IPS-18a (cell line): ENCODE data around the gene ACLY.
"Not testable (repeated sequence)": the region's sequence is repeated elsewhere in the genome, so short reads cannot be mapped to it uniquely, and the experiment has no call there.

Source experiments
- H3K27ac ChIP-seq: one replicate; pipeline ENCODE4 v1.5.1; 2013; ENCODE audit warnings: low read length
- H3K27me3 ChIP-seq: one replicate; pipeline ENCODE4 v1.6.1; 2013; ENCODE audit warnings: mild to moderate bottlenecking, low read length; ENCODE audit not compliant: control insufficient read depth, insufficient read depth
- H3K36me3 ChIP-seq: one replicate; pipeline ENCODE4 v1.6.1; 2013; ENCODE audit warnings: low read depth, low read length; ENCODE audit not compliant: control insufficient read depth
- H3K4me1 ChIP-seq: one replicate; pipeline ENCODE4 v1.6.1; 2013; ENCODE audit warnings: low read depth, low read length; ENCODE audit not compliant: control insufficient read depth
- H3K4me3 ChIP-seq: one replicate; pipeline ENCODE4 v1.5.1; 2013; ENCODE audit warnings: low read length
- H3K9ac ChIP-seq: one replicate; pipeline ENCODE4 v1.6.1; 2013; ENCODE audit warnings: mild to moderate bottlenecking, low read length, moderate library complexity
- H3K9me3 ChIP-seq: one replicate; pipeline ENCODE4 v1.6.1; 2013; ENCODE audit warnings: low read depth, low read length; ENCODE audit not compliant: control insufficient read depth

Gene ACLY

DNA sequence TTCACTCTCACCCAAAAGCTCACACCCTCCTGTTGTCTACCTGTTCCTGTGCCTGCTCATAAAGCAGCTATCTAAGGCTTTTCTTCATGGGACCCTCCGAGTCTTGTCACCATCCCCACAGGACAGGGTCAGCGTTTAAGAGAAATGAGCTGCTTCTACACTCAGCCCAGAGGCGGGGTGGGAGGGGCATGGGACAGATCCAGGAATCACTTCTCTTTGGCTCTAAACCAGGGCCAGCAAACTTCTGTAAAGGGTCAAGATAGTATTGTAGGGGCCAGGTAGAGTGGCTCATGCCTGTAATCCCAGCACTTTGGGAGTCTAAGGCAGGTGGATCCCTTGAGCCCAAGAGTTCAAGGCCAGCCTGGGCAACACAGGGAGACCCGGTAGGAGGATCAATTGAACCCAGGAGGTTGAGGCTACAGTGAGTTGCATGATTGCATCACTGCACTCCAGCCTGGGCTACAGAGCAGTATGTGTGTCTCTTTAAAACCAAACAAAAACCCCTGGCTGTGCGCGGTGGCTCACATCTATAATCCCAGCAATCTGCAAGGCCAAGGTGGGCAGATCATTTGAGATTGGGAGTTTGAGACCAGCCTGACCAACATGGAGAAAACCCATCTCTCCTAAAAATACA, 30.3 kb downstream of the ACLY start:
- Histone ChIP-seq H3K27me3 (no peaks in the 10 kb centered on the region), H3K27ac (no peak overlapping the region), H3K9ac (no peak overlapping the region), H3K36me3 (peaks cover 92% of the 10 kb centered on the region), H3K4me3 (no peak overlapping the region), H3K4me1 (no peaks in the 10 kb centered on the region), H3K9me3 (no peaks in the 10 kb centered on the region)

DNA sequence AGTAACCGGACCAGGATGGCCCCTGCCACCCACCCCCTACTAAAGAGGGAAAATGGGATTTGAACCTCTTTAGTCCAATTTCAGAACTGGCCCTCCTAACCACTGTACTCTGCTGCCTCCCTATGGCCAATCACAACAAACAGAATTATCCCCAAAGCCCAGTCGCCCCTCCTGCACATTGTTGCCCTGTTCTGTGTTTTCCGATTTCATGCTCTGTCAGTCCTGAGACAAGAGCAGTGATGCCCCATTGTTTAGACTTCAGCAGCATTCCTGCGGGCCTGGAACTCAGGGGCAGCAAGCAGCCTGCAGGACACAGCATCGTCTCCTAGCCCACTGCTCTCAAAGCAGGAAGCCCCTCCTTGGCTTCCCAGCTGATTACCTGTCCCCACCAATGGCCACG, 33.0 kb downstream of the ACLY start:
- H3K36me3 ChIP-seq = peaks cover 88% of the 10 kb centered on the region
- no peaks in the 10 kb centered on the region for H3K4me1 ChIP-seq

DNA sequence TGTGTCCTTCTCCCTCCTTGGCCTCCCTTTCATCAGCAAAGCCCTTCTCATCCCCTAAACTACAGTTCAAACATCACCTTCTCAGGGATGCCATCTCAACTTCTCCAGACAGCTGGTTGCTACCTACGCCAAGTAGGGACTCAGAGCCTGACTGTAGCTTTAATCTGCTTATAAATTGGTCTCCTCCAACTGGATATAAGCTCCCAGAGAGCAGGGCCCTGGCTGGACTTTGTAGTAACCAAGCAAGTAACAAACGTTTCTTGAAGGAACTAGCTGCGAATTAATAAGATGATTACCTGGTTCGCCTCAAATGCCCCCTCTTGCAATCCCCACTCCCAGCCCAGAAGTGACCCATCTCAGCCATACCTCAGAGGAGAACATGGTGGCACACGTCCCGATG, 36.0 kb downstream of the ACLY start:
- Histone ChIP-seq H3K36me3 (peaks cover 95% of the 10 kb centered on the region), H3K4me3 (no peak overlapping the region), H3K4me1 (no peaks in the 10 kb centered on the region), H3K9ac (no peak overlapping the region), H3K9me3 (no peaks in the 10 kb centered on the region), H3K27me3 (no peaks in the 10 kb centered on the region), H3K27ac (no peak overlapping the region)

More for the DNA sequence above, 33.0 kb downstream of the ACLY start:
- Histone ChIP-seq H3K4me3 (no peak overlapping the region), H3K27ac (no peak overlapping the region), H3K27me3 (no peaks in the 10 kb centered on the region), H3K9ac (no peak overlapping the region), H3K9me3 (no peaks in the 10 kb centered on the region)

DNA sequence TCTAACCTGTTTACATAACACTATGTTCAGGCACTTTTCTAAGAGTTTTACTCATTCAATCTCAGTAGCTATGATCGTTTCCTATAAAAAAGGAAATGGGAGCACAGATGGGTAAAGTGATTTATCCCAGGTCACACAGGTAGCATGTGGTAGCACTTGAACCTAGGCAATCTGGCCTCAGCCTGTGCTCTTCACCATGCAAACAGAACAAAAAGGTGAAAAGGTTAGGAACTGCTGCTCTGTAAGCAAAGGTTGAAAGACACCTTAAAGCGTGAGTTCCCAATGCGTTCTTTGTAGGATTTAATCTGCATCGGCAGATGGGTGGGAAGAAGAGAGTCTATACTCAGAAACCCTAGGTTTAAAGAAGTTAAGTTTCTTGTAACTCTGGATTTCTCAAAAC, 38.6 kb downstream of the ACLY start:
- peaks cover 75% of the 10 kb centered on the region for H3K36me3 ChIP-seq
- no peaks in the 10 kb centered on the region for H3K4me1 ChIP-seq
- H3K9ac ChIP-seq = no peak overlapping the region
- H3K27me3 ChIP-seq = no peaks in the 10 kb centered on the region
- H3K27ac ChIP-seq = no peak overlapping the region
- no peak overlapping the region for H3K4me3 ChIP-seq
- H3K9me3 ChIP-seq = no peaks in the 10 kb centered on the region

DNA sequence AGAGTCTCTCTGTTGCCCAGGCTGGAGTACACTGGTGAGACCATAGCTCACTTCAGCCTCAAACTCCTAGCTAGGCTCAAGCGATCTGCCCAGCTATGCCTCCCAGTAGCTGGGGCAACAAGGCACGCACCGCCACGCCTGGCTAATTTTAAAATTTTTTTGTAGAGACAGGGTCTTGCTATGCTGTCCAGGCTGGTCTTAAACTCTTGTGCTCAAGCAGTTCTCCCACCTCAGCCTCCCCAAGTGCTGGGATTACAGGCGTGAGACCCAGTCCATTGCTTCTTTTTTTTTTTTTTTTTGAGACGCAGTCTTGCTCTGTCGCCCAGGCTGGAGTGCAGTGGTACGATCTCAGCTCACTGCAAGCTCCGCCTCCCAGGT, 44.5 kb downstream of the ACLY start:
- not testable (repeated sequence) for H3K9me3 ChIP-seq, H3K4me1 ChIP-seq, H3K27ac ChIP-seq, H3K9ac ChIP-seq, H3K27me3 ChIP-seq, H3K4me3 ChIP-seq
- H3K36me3 ChIP-seq = peaks cover 74% of the 10 kb centered on the region

DNA sequence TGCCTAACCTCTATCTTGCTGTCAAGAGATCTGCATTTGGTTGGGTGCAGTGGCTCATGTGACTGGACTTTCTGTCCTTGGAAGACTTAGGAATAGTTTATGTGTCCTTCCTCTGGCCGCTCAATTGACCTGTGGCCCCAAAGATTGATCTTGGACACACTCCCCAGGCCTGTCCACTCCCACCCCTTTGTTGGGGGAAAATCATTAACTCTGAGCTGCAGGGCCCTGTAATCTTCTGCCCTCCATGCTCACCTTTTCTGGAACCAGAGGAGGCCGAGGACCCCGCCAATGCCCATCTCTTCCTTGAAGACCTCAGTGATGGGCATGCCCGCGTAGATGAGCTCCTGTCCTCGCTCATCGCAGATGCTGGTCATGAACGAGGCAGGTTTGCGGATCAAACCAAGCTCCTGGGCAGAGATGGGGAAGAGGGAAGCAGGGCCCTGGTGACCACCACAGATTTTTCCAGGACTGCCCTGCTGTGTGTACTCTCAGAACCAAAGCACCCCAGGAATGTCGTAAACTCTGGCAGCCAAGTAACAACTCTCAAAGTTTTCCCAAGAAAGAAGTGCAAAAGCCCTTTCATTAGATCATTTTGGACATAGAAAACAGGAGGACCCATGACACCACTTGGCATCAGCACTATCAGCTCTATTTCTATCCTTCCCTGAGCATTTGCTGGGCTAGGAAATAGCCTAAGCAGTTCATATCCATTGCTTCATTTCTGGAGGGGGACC, 45.0 kb downstream of the ACLY start:
- H3K4me1 ChIP-seq = no peaks in the 10 kb centered on the region
- H3K27ac ChIP-seq = no peak overlapping the region
- H3K9ac ChIP-seq = no peak overlapping the region
- H3K27me3 ChIP-seq = no peaks in the 10 kb centered on the region
- no peaks in the 10 kb centered on the region for H3K9me3 ChIP-seq
- peaks cover 74% of the 10 kb centered on the region for H3K36me3 ChIP-seq
- no peak overlapping the region for H3K4me3 ChIP-seq

DNA sequence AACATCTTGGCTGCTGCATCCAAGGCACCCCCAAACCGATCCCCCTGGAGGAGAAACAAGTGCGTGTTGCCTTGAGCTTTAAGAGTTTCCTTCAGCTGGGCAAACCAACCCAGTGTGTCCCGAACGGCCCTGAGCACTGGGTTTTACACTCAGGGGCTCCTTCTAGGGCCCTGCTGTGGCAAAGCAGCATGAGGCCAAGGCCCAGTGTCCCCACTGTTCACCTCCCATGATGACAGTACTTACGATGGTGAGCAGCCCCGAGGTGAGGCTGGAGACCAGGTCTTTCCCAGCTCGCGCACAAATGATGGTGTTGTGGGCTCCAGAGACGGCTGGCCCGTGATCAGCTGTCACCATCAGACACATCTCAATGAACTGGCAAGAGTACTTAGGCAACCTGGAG, 47.0 kb downstream of the ACLY start:
- H3K36me3 ChIP-seq = peaks cover 73% of the 10 kb centered on the region

DNA sequence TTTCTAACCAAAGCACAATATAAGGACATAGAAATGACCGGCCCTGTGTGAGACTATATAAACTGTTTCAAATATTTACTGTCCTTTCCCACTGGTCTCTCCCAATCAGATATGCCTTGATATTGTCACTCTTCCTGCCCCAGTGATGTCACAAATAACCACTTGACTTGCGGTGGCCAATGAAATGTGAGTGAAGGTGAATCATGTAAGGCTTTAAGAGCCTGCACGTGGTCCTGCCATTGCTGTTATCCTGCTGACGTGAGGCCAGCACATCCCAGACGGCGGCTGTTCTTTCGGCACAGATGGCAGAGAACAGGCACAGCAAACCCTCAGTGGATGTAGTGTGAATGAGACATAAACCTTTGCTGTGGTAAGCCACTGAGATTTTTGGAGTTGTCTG, 48.1 kb downstream of the ACLY start:
- no peak overlapping the region for H3K27ac ChIP-seq
- peaks cover 76% of the 10 kb centered on the region for H3K36me3 ChIP-seq
- H3K4me3 ChIP-seq = no peak overlapping the region
- H3K4me1 ChIP-seq = no peaks in the 10 kb centered on the region
- H3K9me3 ChIP-seq = no peaks in the 10 kb centered on the region
- no peak overlapping the region for H3K9ac ChIP-seq
- no peaks in the 10 kb centered on the region for H3K27me3 ChIP-seq

More for the DNA sequence above, 47.0 kb downstream of the ACLY start:
- Histone ChIP-seq H3K9me3 (no peaks in the 10 kb centered on the region), H3K27ac (no peak overlapping the region), H3K27me3 (no peaks in the 10 kb centered on the region), H3K4me3 (no peak overlapping the region), H3K4me1 (no peaks in the 10 kb centered on the region), H3K9ac (no peak overlapping the region)

DNA sequence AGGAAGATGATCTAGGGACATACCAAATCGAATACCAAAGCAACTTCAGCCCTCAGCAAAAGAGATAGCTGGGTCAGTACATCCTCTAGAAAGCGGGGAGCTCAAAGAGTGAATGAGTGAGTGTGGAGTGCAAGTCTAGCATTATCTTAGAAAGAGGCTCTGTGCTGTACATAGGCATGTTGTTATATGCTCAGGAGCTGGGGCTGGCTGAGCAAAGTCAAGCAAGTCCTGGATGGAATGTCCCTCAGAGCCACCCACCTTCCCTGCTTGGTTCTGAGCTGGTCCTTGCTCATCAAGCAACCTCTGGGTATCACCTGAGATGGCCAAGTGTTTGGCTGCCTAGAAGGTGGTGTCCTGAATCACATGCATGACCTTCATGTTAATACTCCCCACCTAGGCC, 48.7 kb downstream of the ACLY start:
- Histone ChIP-seq H3K4me1 (no peaks in the 10 kb centered on the region), H3K9ac (no peak overlapping the region), H3K4me3 (no peak overlapping the region), H3K36me3 (peaks cover 75% of the 10 kb centered on the region), H3K27ac (no peak overlapping the region), H3K27me3 (no peaks in the 10 kb centered on the region), H3K9me3 (no peaks in the 10 kb centered on the region)

DNA sequence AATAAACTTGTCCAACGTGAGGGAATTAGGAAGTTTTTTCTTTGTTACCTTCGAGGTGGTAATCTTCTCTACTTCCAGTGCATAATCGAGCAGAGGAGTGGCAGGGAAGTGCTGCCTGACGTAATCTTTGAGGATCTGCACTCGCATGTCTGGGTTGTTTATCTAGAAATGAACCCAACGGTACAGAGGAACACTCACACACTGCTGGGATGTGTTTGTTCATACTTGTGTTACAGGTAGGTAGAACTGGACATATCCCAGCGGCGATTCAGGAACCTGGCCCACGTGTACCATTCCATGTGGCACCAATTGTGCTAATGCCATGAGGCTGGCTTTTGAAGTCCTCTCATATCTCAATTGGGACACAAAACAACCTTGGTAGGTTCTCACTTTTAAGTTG, 49.3 kb downstream of the ACLY start:
- Histone ChIP-seq H3K36me3 (peaks cover 69% of the 10 kb centered on the region), H3K27me3 (no peaks in the 10 kb centered on the region), H3K9me3 (no peaks in the 10 kb centered on the region), H3K4me1 (no peaks in the 10 kb centered on the region), H3K27ac (no peak overlapping the region), H3K9ac (no peak overlapping the region), H3K4me3 (no peak overlapping the region)

DNA sequence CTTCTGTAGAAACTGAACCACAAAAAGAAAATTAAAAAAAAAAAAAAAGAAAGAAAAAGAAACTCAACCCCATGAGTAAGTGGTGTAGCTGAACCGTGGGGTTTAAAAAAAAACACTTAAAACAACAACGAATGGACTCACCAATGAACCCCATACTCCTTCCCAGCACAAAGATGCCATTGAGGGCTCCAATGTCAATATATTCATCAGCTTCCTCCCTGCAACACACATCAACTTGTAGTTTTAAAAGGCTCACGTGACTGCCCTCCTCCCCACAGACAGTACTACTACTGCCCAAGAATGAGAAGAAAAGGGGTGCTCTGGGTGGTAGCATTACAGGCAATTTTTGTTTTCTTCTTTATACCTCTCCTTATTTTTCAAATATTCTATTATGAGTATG, 50.2 kb downstream of the ACLY start:
- Histone ChIP-seq H3K27ac (no peak overlapping the region), H3K4me3 (no peak overlapping the region), H3K27me3 (no peaks in the 10 kb centered on the region), H3K36me3 (peaks cover 62% of the 10 kb centered on the region), H3K9me3 (no peaks in the 10 kb centered on the region), H3K4me1 (peaks cover 4% of the 10 kb centered on the region), H3K9ac (no peak overlapping the region)

DNA sequence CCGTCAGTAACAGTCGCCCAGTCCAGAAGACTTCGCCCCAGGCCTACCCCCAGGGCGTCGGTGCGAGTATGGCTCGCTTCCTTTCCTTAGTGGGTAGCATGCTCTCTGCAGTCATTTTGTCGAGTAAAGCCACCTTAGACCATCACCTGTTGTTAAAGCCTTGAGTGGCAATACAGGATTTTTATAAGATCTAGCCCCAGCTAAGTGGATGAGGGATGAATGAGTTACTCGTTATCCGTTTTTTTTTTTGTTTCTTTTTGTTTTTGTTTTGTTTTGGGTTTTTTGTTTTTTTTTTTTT, 53.2 kb downstream of the ACLY start:
- Histone ChIP-seq H3K36me3 (peaks cover 35% of the 10 kb centered on the region), H3K27ac (no peak overlapping the region), H3K9ac (no peak overlapping the region), H3K9me3 (no peaks in the 10 kb centered on the region), H3K27me3 (no peaks in the 10 kb centered on the region), H3K4me3 (peak overlapping the region; percentile 32), H3K4me1 (peaks cover 16% of the 10 kb centered on the region)
